Activated naive CD4-positive, alpha-beta T cell treated with anti-CD3 and anti-CD28 coated beads, Interleukin-2, amount 50 U/mL, for 24 hours (primary cell): ENCODE measurements around the gene FHAD1.
A peak's percentile ranks its signal among the peaks of the same experiment; 100 is the strongest.

Source experiments
- H3K27ac Mint-ChIP-seq: one replicate; pipeline ENCODE4 v1.8.0; 2021; ENCODE audit warnings: mild to moderate bottlenecking, mixed read lengths
- H3K27me3 Mint-ChIP-seq: one replicate; pipeline ENCODE4 v1.8.0; 2021; ENCODE audit warnings: mixed read lengths
- H3K36me3 Mint-ChIP-seq: one replicate; pipeline ENCODE4 v1.8.0; 2021; ENCODE audit warnings: mixed read lengths
- H3K4me1 Mint-ChIP-seq: one replicate; pipeline ENCODE4 v1.8.0; 2021; ENCODE audit warnings: mixed read lengths
- H3K4me3 Mint-ChIP-seq: one replicate; pipeline ENCODE4 v1.8.0; 2021; ENCODE audit warnings: mild to moderate bottlenecking, mixed read lengths
- H3K9me3 Mint-ChIP-seq: one replicate; pipeline ENCODE4 v1.8.0; 2021; ENCODE audit warnings: mixed read lengths

FHAD1 gene

DNA sequence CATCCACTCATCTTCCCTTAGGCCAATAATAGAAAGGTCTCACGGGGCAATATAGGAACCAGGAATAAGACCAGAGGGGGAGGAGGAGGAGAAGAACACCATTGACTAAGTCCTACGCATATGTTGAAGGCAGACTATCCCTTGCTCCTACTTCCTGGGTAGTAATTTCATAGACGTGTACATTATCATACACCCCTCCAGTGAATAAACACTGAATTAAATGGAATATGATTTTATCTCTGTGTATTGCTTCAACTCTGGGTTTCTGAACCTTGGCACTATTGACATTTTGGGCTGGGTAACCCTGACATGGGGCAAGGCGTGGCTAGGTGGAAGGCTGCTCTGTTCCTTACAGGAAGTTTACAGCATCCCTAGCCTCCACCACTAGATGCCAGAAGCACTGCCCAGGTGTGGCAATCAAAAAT lies 17.3 kb upstream of the FHAD1 start:
- H3K27ac Mint-ChIP-seq = no peak overlapping the region
- no peak overlapping the region for H3K4me3 Mint-ChIP-seq
- no peaks in the 10 kb centered on the region for H3K36me3 Mint-ChIP-seq
- H3K27me3 Mint-ChIP-seq = no peaks in the 10 kb centered on the region
- H3K4me1 Mint-ChIP-seq = peaks cover 22% of the 10 kb centered on the region
- H3K9me3 Mint-ChIP-seq = no peaks in the 10 kb centered on the region

DNA sequence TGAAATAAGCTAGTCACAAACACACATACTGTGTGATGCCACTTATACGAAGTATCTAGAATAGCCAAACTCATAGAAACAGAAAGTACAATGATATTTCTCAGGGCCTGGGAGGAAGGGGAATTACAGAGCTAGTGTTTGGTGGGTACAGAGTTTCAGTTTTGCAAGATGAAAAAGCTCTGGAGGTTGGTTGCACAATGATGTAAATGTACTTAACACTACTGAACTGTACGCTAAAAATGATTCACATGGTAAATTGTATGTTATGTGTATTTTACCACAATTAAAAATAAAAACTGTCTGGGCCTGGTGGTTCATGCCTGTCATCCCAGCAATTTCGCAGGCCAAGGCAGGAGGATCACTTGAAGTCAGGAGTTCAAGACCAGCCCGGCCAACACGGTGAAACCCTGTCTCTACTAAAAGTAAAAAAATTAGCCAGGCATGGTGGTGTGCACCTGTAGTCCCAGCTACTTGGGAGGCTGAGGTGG lies 15.3 kb upstream of the FHAD1 start:
- peaks cover 22% of the 10 kb centered on the region for H3K4me1 Mint-ChIP-seq
- H3K27ac Mint-ChIP-seq = peak overlapping the region; percentile 89
- H3K4me3 Mint-ChIP-seq = no peak overlapping the region
- H3K27me3 Mint-ChIP-seq = no peaks in the 10 kb centered on the region
- no peaks in the 10 kb centered on the region for H3K9me3 Mint-ChIP-seq
- H3K36me3 Mint-ChIP-seq = no peaks in the 10 kb centered on the region

DNA sequence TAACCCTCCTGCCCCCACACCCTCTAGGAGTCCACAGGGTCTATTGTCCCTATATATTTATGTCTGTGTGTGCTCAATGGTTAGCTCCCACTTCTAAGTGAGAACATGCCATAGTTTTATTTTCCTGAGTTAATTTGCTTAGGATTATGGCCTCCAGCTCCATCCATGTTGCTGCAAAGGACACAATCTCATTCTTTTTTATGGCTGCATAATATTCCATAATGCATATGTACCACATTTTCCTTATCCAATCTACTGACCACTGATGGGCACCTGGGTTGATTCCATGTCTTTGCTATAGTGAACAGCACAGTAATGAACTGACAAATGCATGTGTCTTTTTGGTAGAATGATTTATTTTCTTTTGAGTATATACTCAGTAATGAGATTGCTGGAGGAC lies 13.3 kb upstream of the FHAD1 start:
- Mint-ChIP-seq H3K4me1 (peaks cover 22% of the 10 kb centered on the region), H3K27ac (no peak overlapping the region), H3K4me3 (no peak overlapping the region), H3K36me3 (no peaks in the 10 kb centered on the region), H3K27me3 (no peaks in the 10 kb centered on the region), H3K9me3 (no peaks in the 10 kb centered on the region)

DNA sequence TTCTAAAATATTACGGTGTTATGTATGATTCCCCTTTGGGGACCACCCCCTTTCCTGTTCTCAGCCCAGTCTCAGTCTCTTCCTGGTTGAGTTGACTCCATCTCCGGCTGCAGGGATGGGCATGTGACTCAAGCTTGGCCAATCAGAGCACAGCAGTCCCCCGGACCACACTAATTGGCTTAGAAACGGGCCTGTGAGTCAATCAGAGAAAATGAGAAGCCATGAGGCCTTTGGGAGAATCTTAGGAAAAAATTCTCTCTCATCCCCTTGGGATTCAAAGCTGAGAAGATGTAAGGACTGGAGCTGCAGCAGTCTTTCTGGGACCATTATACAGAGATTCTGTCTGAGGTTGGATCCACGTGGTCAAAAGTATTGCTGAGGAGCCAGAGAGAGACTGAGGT lies 10.7 kb upstream of the FHAD1 start:
- Mint-ChIP-seq H3K4me1 (peaks cover 14% of the 10 kb centered on the region), H3K4me3 (no peak overlapping the region), H3K27me3 (peaks cover 3% of the 10 kb centered on the region), H3K36me3 (no peaks in the 10 kb centered on the region), H3K9me3 (no peaks in the 10 kb centered on the region), H3K27ac (no peak overlapping the region)

DNA sequence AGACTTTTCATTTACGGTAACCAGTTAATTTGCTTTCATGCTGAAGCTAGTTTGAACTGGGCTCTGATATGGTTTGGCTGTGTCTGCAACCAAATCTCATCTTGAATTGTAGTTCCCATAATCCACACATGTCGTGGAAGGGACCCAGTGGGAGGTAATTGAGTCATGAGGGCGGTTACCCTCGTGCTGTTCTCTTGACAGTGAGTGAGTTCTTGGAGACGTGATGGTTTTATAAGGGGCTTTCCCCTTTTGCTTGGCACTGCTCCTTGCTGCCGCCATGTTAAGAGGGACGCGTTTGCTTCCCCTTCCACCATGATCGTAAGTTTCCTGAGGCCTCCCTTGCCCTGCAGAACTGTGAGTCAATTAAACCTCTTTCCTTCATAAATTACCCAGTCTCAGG lies 10.3 kb upstream of the FHAD1 start:
- Mint-ChIP-seq H3K4me3 (no peak overlapping the region), H3K4me1 (peaks cover 10% of the 10 kb centered on the region), H3K27me3 (peaks cover 3% of the 10 kb centered on the region), H3K27ac (no peak overlapping the region), H3K9me3 (no peaks in the 10 kb centered on the region), H3K36me3 (no peaks in the 10 kb centered on the region)

DNA sequence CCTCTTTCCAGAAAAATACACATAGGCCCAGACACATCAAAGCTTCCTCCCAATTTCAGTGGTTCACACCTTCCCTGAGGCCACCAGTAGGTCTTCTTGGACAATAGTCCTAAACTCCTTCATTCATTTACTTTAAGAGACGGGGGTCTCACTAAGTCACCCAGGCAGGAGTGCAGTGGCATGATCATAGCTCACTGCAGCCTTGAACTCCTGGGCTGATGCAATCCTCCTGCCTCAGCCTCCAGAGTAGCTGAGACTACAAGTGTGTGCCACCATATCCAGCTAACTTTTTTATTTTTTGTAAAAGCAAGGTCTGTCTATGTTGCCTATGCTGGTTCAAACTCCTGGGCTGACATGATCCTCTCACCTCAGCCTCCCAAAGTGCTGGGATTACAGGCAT lies 8.2 kb upstream of the FHAD1 start:
- Mint-ChIP-seq H3K27ac (no peak overlapping the region), H3K36me3 (no peaks in the 10 kb centered on the region), H3K9me3 (no peaks in the 10 kb centered on the region), H3K27me3 (peaks cover 7% of the 10 kb centered on the region), H3K4me1 (peaks cover 4% of the 10 kb centered on the region), H3K4me3 (no peak overlapping the region)

DNA sequence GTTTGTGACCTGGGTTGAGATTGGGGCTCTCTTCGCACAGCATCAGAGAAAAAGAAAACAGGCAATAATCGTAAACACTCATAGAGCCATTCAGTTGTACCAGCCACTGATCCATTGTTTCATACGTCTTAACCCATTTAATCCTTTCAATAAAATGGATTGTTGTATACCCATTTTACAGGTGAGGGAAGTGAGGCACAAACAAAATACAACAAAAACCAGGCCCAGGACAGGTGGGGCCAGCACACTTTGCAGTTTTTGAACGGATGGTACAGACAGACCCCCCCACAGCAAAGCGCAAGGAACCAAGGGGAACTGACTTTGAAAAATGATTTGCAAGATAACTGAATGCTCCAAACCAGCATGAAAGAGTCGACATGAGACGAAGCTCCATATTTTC lies 4.3 kb upstream of the FHAD1 start:
- Mint-ChIP-seq H3K36me3 (no peaks in the 10 kb centered on the region), H3K4me1 (peaks cover 25% of the 10 kb centered on the region), H3K4me3 (no peak overlapping the region), H3K9me3 (no peaks in the 10 kb centered on the region), H3K27ac (no peak overlapping the region), H3K27me3 (peaks cover 21% of the 10 kb centered on the region)

DNA sequence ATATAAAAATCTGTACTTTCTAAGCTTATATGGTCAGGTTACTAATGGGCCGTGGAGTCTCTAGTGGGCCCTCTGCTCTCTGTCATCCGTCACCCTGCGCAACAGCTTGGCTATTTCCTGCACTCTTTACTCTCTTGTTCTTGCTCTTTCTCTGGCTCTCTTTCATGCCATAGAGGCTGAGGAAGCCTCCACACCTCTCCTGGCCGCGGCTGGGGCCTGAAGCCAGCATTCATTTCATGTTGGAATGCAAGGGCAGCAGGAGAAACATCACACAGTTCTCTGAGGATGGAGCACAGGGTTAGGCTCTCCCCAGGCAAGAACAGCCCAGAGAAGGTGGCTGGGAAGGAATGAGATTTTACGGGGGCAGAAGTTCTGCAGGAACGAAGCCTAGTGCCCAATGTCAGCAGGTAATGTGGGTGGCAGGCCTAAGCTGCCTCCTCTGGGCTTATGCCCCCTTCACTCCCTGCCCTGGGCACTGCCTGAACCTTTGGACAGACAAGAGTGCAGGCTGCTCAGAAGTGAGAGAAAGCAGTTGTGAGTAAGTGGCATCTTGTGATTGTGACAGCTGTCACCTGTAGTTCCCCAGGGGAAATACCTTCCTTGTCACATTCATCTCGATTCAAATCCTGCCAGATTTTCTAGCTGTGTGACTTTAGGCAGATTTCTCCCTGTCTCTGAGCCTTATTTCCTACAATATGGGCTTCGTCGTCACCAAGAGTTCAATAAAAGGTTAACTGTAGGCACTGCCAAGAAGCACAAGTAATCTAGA lies 3.6 kb upstream of the FHAD1 start:
- no peak overlapping the region for H3K4me3 Mint-ChIP-seq
- no peak overlapping the region for H3K27ac Mint-ChIP-seq
- H3K27me3 Mint-ChIP-seq = peaks cover 24% of the 10 kb centered on the region
- H3K36me3 Mint-ChIP-seq = no peaks in the 10 kb centered on the region
- no peaks in the 10 kb centered on the region for H3K9me3 Mint-ChIP-seq
- peaks cover 31% of the 10 kb centered on the region for H3K4me1 Mint-ChIP-seq

DNA sequence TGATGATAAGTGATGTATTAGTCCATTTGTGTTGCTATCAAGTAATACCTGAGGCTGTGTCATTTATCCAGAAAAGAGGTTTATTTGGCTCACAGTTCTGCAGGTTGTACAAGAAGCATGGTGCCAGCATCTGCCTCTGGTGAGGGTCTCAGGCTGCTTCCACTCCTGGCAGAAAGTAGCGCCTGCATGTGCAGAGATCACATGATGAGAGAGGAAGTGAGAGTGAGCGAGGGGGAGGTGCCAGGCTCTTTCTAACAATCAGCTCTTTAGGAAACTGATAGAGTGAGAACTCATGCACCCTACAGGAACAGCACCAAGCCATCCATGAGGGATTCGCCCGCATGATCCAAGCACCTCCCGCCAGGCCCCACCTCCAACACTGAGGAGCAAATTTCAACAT lies 2.2 kb upstream of the FHAD1 start:
- H3K4me3 Mint-ChIP-seq = no peak overlapping the region
- no peaks in the 10 kb centered on the region for H3K9me3 Mint-ChIP-seq
- peaks cover 24% of the 10 kb centered on the region for H3K27me3 Mint-ChIP-seq
- H3K36me3 Mint-ChIP-seq = no peaks in the 10 kb centered on the region
- H3K4me1 Mint-ChIP-seq = peaks cover 41% of the 10 kb centered on the region
- H3K27ac Mint-ChIP-seq = no peak overlapping the region

DNA sequence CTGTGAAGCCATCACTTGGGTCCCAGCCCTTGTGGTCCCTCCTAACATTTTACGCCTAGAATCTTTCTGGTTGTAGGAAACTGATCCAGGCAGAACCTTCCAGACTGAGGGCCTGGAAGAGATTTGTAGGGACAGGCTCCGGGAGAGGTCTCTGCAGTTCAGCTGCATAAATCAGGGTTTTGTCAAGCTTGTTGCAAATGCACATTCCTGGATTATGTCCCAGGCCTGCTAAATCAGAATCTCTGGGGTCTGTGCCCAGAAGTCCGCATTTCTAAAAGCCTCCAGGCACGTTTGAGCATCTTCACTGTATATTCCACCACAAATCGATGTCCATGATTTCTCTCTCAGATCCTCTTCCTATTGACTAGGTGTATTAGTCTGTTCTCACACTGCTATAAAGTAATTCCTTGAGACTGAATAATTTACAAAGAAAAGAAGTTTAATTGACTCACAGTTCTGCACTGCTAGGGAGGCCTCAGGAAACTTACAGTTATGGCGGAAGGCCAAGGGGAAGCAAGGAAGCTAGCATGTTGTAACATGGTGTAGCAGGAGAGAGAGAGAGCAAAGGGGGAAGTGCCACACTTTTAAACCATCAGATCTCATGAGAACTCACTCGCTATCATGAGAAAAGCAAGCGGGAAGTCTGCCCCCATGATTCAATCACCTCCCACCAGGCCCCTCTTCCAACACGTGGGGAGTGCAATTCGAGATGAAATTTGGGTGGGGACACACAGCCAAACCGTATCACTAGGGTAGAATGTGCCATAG lies 1.2 kb upstream of the FHAD1 start:
- Mint-ChIP-seq H3K9me3 (no peaks in the 10 kb centered on the region), H3K4me1 (peaks cover 45% of the 10 kb centered on the region), H3K4me3 (peak overlapping the region; percentile 35), H3K36me3 (no peaks in the 10 kb centered on the region), H3K27ac (no peak overlapping the region), H3K27me3 (peaks cover 24% of the 10 kb centered on the region)

DNA sequence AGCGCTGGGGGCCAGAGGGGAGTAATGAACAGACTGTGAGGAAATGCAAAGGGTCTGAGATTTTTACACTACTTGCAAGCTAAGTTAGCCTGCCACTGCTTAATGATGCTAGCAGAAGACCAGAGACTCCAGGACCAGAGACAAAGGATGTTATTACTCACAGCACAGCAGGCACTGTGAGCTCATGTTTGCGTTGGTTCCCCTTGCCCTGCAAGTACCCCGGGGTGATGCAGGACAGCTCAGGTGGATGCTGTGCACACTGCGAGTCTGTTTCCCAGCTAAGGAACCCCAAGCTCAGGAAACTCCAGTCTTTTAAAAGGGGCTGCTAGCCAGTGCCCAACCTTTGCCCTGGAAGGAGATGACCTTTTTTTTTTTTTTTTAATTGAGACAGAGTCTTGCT lies 1.2 kb downstream of the FHAD1 start:
- H3K27me3 Mint-ChIP-seq = peaks cover 17% of the 10 kb centered on the region

DNA sequence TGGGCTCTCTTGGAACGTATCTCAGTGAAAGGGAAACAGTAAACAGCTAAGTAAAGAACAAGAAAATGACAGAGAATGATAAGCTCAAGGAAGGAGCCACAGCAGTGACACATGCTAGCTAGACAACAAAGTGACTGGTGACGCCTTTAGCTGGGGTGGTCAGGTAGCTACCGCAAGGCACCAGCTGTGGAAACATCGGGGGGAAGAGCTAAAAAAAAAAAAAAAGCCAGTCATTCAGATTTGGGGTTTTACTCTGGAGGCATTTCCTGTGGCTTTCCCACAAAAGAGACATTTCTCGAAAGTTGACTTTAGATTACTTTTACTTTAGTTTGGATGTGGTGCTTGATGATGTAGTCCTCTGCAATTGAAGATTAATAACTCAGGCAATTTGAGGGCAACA lies 2.1 kb downstream of the FHAD1 start:
- no peaks in the 10 kb centered on the region for H3K36me3 Mint-ChIP-seq
- peaks cover 17% of the 10 kb centered on the region for H3K27me3 Mint-ChIP-seq
- H3K27ac Mint-ChIP-seq = peak overlapping the region; percentile 85
- peak overlapping the region; percentile 53 for H3K4me3 Mint-ChIP-seq
- H3K9me3 Mint-ChIP-seq = no peaks in the 10 kb centered on the region
- H3K4me1 Mint-ChIP-seq = peaks cover 65% of the 10 kb centered on the region

More for the DNA sequence above, 1.2 kb downstream of the FHAD1 start:
- H3K4me3 Mint-ChIP-seq = peak overlapping the region; percentile 72
- no peaks in the 10 kb centered on the region for H3K9me3 Mint-ChIP-seq
- H3K4me1 Mint-ChIP-seq = peaks cover 63% of the 10 kb centered on the region
- H3K36me3 Mint-ChIP-seq = no peaks in the 10 kb centered on the region
- H3K27ac Mint-ChIP-seq = peak overlapping the region; percentile 44

DNA sequence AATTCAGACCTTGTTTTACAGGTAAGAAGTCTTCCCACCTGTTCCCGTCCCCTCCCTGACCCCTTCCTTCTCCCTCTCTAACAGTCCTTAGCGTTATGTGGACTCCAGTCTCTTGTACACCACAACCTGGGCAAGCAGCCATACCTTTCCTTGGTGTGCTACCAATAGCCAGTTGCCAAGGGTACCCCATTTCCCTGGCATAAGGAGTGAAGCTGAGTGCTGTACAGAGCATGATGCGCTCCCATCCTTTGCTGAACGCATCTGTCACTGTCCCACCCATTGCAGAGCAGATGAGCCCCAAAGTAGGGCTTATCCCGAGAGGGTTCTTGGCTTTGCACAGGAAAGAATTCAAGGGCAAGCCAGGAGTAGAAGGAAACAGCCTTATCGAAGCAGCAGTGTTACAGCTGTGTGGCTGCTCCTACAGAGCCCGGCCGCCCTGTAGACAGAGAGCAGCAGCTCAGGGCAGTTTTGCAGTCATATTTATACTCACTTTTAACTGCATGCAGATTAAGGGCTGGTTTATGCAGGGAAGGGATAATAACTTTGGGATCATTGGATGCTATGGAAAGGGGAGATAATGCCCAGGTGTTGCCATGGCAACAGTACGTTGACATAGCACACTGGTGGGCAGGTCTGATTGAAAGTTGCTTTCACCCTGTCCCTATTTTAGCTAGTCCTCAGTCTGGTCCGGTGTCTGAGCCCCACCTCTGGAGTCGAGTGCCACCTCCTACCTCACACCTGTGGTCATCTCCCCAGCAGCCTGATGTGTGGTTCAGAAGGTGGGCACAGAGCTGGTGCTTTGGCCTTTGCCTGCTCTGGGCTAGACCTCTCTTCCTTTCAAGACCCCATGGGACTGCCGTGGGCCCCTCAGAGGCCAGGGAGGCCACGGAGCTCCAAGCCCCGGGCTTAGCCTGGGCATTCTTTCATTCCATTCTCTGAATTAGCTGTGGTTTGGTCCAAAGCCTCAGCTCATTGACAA lies 5.1 kb downstream of the FHAD1 start:
- peak overlapping the region; percentile 47 for H3K27ac Mint-ChIP-seq
- peaks cover 6% of the 10 kb centered on the region for H3K27me3 Mint-ChIP-seq
- no peak overlapping the region for H3K4me3 Mint-ChIP-seq
- H3K36me3 Mint-ChIP-seq = no peaks in the 10 kb centered on the region
- no peaks in the 10 kb centered on the region for H3K9me3 Mint-ChIP-seq
- H3K4me1 Mint-ChIP-seq = peaks cover 52% of the 10 kb centered on the region

DNA sequence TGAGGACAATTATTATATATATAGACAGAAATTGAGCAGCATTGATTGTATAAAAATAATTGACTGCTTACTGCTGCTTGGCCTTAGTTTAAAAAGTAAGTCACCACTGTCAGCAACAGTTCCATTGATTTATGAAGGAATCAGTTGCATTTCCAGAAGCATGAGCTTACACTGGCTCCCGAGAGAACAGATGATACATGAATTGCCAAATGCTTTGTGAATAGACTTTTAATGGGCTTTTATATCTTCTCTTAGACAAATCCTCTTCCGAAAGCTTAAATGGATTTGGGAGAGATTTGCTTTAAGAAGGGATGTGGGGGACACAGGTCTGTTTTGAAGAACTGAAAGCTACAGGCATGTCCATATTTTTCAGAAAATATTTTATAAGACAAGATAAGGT lies 7.5 kb downstream of the FHAD1 start:
- no peaks in the 10 kb centered on the region for H3K9me3 Mint-ChIP-seq
- no peaks in the 10 kb centered on the region for H3K36me3 Mint-ChIP-seq
- H3K27ac Mint-ChIP-seq = no peak overlapping the region
- no peaks in the 10 kb centered on the region for H3K27me3 Mint-ChIP-seq
- H3K4me3 Mint-ChIP-seq = no peak overlapping the region
- peaks cover 35% of the 10 kb centered on the region for H3K4me1 Mint-ChIP-seq

DNA sequence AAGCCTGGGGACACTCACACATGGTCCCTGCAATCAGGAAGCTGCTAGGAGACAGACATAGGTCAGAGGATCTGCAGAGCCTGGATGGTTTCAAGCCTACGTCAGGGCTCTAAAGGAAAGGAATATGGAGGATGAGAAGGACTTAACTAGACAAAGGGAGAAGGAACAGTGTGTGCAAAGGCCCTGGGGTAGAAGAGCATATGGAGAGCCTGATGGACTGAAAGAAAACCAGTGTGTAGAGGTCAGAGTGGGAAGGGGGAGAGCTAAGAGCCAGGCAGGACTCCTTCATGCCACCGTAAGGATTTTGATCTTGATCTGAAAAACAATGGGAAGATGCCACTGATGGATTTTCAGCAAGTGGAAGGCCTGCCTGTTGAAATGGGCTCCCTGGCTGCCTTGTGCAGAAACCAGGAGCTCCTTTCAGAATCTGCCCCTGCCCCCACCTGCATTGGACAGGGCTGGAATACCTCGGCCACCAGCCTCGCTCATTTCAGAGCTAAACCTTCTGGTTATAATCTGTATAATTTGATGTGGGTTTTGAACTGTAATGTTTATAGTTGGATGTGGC lies 8.6 kb downstream of the FHAD1 start:
- Mint-ChIP-seq H3K27ac (no peak overlapping the region), H3K27me3 (no peaks in the 10 kb centered on the region), H3K36me3 (no peaks in the 10 kb centered on the region), H3K4me1 (peaks cover 30% of the 10 kb centered on the region), H3K4me3 (no peak overlapping the region), H3K9me3 (no peaks in the 10 kb centered on the region)
